Measurements from ENCODE around the gene PLEKHG1.

- TF ChIP-seq EZH2 (IDR thresholded peaks at IDR 0.05; ENCODE audit: borderline replicate concordance, low read depth, low read length, poor library complexity, severe bottlenecking) (no peak), CTCF (conservative IDR thresholded peaks at IDR 0.05; ENCODE audit: low read depth, low read length) (no peak)
Observed at GRCh38 chr6:150575836-150576235, 23.8 kb upstream of the PLEKHG1 start.
